ENCODE measurements around the gene KCNQ2.

Gene KCNQ2

GRCh38 chr20:63501818-63502670, 29.6 kb upstream of the KCNQ2 start:
- in situ Hi-C loops (cut with MboI; ENCODE audit: low sequenced_read_pairs), result no loop called here

GRCh38 chr20:63500902-63501817, 28.7 kb upstream of the KCNQ2 start:
- in situ Hi-C loops (cut with MboI; ENCODE audit: low sequenced_read_pairs), result no loop called here

- in situ Hi-C loops (cut with MboI; ENCODE audit: low sequenced_read_pairs), result no loop called here
Observed at GRCh38 chr20:63500151-63500901, 27.9 kb upstream of the KCNQ2 start.

- in situ Hi-C loops (cut with MboI; ENCODE audit: low sequenced_read_pairs), result no loop called here
Observed at GRCh38 chr20:63499338-63499969, 27.0 kb upstream of the KCNQ2 start.

GRCh38 chr20:63498960-63499337, 26.5 kb upstream of the KCNQ2 start, which contains the start of gene EEF1A2:
Gene EEF1A2 (minus strand): TSS chr20:63499083. CDS start chr20:63497763, 1,320 bp downstream.
- in situ Hi-C loops (cut with MboI; ENCODE audit: low sequenced_read_pairs), result no loop called here

GRCh38 chr20:63497946-63498935, 25.8 kb upstream of the KCNQ2 start:
- in situ Hi-C loops (cut with MboI; ENCODE audit: low sequenced_read_pairs), result no loop called here

- in situ Hi-C loops (cut with MboI; ENCODE audit: low sequenced_read_pairs), result no loop called here
Observed at GRCh38 chr20:63497138-63497945, 24.9 kb upstream of the KCNQ2 start.

GRCh38 chr20:63496596-63497120, 24.2 kb upstream of the KCNQ2 start:
- in situ Hi-C loops (cut with MboI; ENCODE audit: low sequenced_read_pairs), result no loop called here

- in situ Hi-C loops (cut with MboI; ENCODE audit: low sequenced_read_pairs), result no loop called here
Observed at GRCh38 chr20:63495741-63496595, 23.5 kb upstream of the KCNQ2 start.

GRCh38 chr20:63495167-63495720, 22.8 kb upstream of the KCNQ2 start:
- in situ Hi-C loops (cut with MboI; ENCODE audit: low sequenced_read_pairs), result no loop called here

- in situ Hi-C loops (cut with MboI; ENCODE audit: low sequenced_read_pairs), result no loop called here
Observed at GRCh38 chr20:63494420-63495166, 22.1 kb upstream of the KCNQ2 start.

- in situ Hi-C loops (cut with MboI; ENCODE audit: low sequenced_read_pairs), result no loop called here
Observed at GRCh38 chr20:63494084-63494419, 21.6 kb upstream of the KCNQ2 start.

- in situ Hi-C loops (cut with MboI; ENCODE audit: low sequenced_read_pairs), result no loop called here
Observed at GRCh38 chr20:63493563-63494020, 21.1 kb upstream of the KCNQ2 start.

GRCh38 chr20:63492982-63493381, 20.5 kb upstream of the KCNQ2 start:
- in situ Hi-C loops (cut with MboI; ENCODE audit: low sequenced_read_pairs), result no loop called here

GRCh38 chr20:63492518-63492917, 20.1 kb upstream of the KCNQ2 start:
- in situ Hi-C loops (cut with MboI; ENCODE audit: low sequenced_read_pairs), result no loop called here

- in situ Hi-C loops (cut with MboI; ENCODE audit: low sequenced_read_pairs), result no loop called here
Observed at GRCh38 chr20:63491635-63492230, 19.3 kb upstream of the KCNQ2 start.
